CD4-positive, alpha-beta memory T cell (primary cell): Measurements from ENCODE around the gene ZNF184. TPM values are rescaled to one million over a fixed set of nuclear protein-coding genes. Genes with fewer than 3 reads are reported as not detected.
"Not testable (repeated sequence)": the region's sequence is repeated elsewhere in the genome, so short reads cannot be mapped to it uniquely, and the experiment has no call there.

ENCODE experiments used
- CTCF ChIA-PET: fragments of 350-600 bp; sonication (Branson Sonifier 250); formaldehyde crosslinking; loops from one replicate; lab custom pipeline; 2021; ENCODE audit warnings: inconsistent platforms; ENCODE audit not compliant: partially characterized antibody; lab: Charles Lee
- POLR2A ChIA-PET: fragments of 350-600 bp; sonication (Branson Sonifier 250); formaldehyde crosslinking; loops from one replicate; lab custom pipeline; 2021; ENCODE audit not compliant: partially characterized antibody; lab: Charles Lee
- DNase-seq, 5 donors: peaks; one replicate each; pipeline versions ENCODE4 v3.0.0 to v3.0.0-alpha.2; 2020 to 2022; ENCODE audit warnings: mixed read lengths in 1 of 5
- H3K27ac ChIP-seq: one replicate; pipeline ENCODE4 v1.7.0; 2013; ENCODE audit warnings: low read depth, low read length
- H3K27me3 ChIP-seq: 2 replicates; pipeline ENCODE4 v1.7.0; 2013; ENCODE audit warnings: mild to moderate bottlenecking, low read length, moderate library complexity; ENCODE audit not compliant: insufficient read depth
- H3K36me3 ChIP-seq: 2 replicates; pipeline ENCODE4 v1.7.0; 2013; ENCODE audit warnings: mild to moderate bottlenecking, low read length, moderate library complexity; ENCODE audit not compliant: insufficient read depth
- H3K4me1 ChIP-seq: 2 replicates; pipeline ENCODE4 v1.7.0; 2013; ENCODE audit warnings: mild to moderate bottlenecking, low read length, moderate library complexity; ENCODE audit not compliant: insufficient read depth
- H3K4me3 ChIP-seq, 2 donors: one replicate each; pipeline ENCODE4 v1.7.0; 2013; ENCODE audit warnings: low read length in 2 of 2, mild to moderate bottlenecking in 1 of 2
- H3K9me3 ChIP-seq, 2 donors: one replicate each; pipeline ENCODE4 v1.7.0; 2013; ENCODE audit warnings: low read length in 2 of 2, control low read depth in 1 of 2; ENCODE audit not compliant: control insufficient read depth in 1 of 2
- H3K27ac Mint-ChIP-seq, 7 donors: one replicate each; pipeline ENCODE4 v1.8.0; 2020 to 2021; ENCODE audit warnings: mixed read lengths in 7 of 7, mild to moderate bottlenecking in 6 of 7, inconsistent platforms in 3 of 7, moderate library complexity in 3 of 7
- H3K27me3 Mint-ChIP-seq, 2 donors: one replicate each; pipeline ENCODE4 v1.8.0; 2020 to 2021; ENCODE audit warnings: mixed read lengths in 2 of 2
- H3K36me3 Mint-ChIP-seq, 2 donors: one replicate each; pipeline ENCODE4 v1.8.0; 2020 to 2021; ENCODE audit warnings: mixed read lengths in 2 of 2, inconsistent platforms in 1 of 2, mild to moderate bottlenecking in 1 of 2
- H3K4me1 Mint-ChIP-seq, 4 donors: one replicate each; pipeline ENCODE4 v1.8.0; 2020 to 2021; ENCODE audit warnings: mixed read lengths in 4 of 4, mild to moderate bottlenecking in 1 of 4
- H3K4me3 Mint-ChIP-seq, 8 donors: one replicate each; pipeline ENCODE4 v1.8.0; 2020 to 2021; ENCODE audit warnings: mixed read lengths in 8 of 8, mild to moderate bottlenecking in 7 of 8, moderate library complexity in 6 of 8, inconsistent platforms in 3 of 8
- H3K9me3 Mint-ChIP-seq, 8 donors: one replicate each; pipeline ENCODE4 v1.8.0; 2020 to 2021; ENCODE audit warnings: mixed read lengths in 8 of 8, mild to moderate bottlenecking in 5 of 8, inconsistent platforms in 3 of 8, moderate library complexity in 1 of 8
- intact Hi-C: fragments of 100-400 bp; cut with micrococcal nuclease; formaldehyde crosslinking; loops from one replicate; pipeline ENCODE4 v1.15.1; 2023
- polyA plus RNA-seq, 2 donors: library from polyadenylated mRNA; unstranded; fragments of 300-500 nt; fragmentation: Illumina TruSeq; gene quantifications; one replicate each; pipeline ENCODE4 v1.2.3, GENCODE V29; 2021
- total RNA-seq, 2 experiments: library from RNA; stranded (reverse); gene quantifications; one replicate each; pipeline ENCODE4 v1.2.3, GENCODE V29; 2021

ZNF184 gene
- total and polyA plus RNA-seq, 4 experiments from 2014 or later: 4.8 to 17.4 (median 14.0) TPM

GRCh38 chr6:27428966-27429365 is 43.9 kb downstream of the ZNF184 start:
- Histone ChIP-seq H3K27ac (no peak overlapping the region), H3K36me3 (no peaks in the 10 kb centered on the region), H3K27me3 (no peaks in the 10 kb centered on the region), H3K4me3 (no peak overlapping the region), H3K4me1 (no peaks in the 10 kb centered on the region), H3K9me3 (no peaks in the 10 kb centered on the region)
- H3K27ac Mint-ChIP-seq: no peak overlapping the region
- intact Hi-C loops: no loop called here
- H3K9me3 Mint-ChIP-seq: peaks cover 0 to 8% (median 5%) of the 10 kb centered on the region in 8 donors
- no peak for DNase-seq
- no peaks in the 10 kb centered on the region for H3K4me1 Mint-ChIP-seq
- H3K27me3 Mint-ChIP-seq: peaks cover 0 to 9% of the 10 kb centered on the region in 2 donors
- H3K36me3 Mint-ChIP-seq: peaks cover 2 to 3% of the 10 kb centered on the region in 2 donors
- ChIA-PET POLR2A (no interaction called here), CTCF (no interaction called here)
- no peak overlapping the region for H3K4me3 Mint-ChIP-seq

GRCh38 chr6:27428502-27428901 is 44.4 kb downstream of the ZNF184 start:
- H3K36me3 ChIP-seq: no peaks in the 10 kb centered on the region
- Mint-ChIP-seq H3K27me3 (peaks cover 0 to 9% of the 10 kb centered on the region in 2 donors), H3K4me3 (no peak overlapping the region), H3K36me3 (peaks cover 0 to 3% of the 10 kb centered on the region in 2 donors), H3K27ac (no peak overlapping the region), H3K9me3 (peaks cover 0 to 7% (median 5%) of the 10 kb centered on the region in 8 donors), H3K4me1 (no peaks in the 10 kb centered on the region)
- H3K27ac ChIP-seq: no peak overlapping the region
- no peaks in the 10 kb centered on the region for H3K4me1 ChIP-seq
- no peaks in the 10 kb centered on the region for H3K27me3 ChIP-seq
- no peaks in the 10 kb centered on the region for H3K9me3 ChIP-seq
- intact Hi-C loops: no loop called here
- ChIA-PET POLR2A (no interaction called here), CTCF (no interaction called here)
- no peak for DNase-seq
- H3K4me3 ChIP-seq: no peak overlapping the region

GRCh38 chr6:27426045-27426620 is 46.8 kb downstream of the ZNF184 start:
- Mint-ChIP-seq H3K9me3 (peaks cover 0 to 4% (median 2%) of the 10 kb centered on the region in 8 donors), H3K27ac (no peak overlapping the region), H3K36me3 (no peaks in the 10 kb centered on the region), H3K4me1 (no peaks in the 10 kb centered on the region), H3K4me3 (no peak overlapping the region), H3K27me3 (peaks cover 4 to 9% of the 10 kb centered on the region in 2 donors)
- no peak for DNase-seq
- POLR2A ChIA-PET: no interaction called here
- H3K4me3 ChIP-seq: no peak overlapping the region
- CTCF ChIA-PET: interaction anchor here (0.7 kb wide), 1 partner anchor 934 kb away, joined by 4 read pairs; no protein-coding TSS in a partner anchor
- H3K4me1 ChIP-seq: no peaks in the 10 kb centered on the region
- no peaks in the 10 kb centered on the region for H3K36me3 ChIP-seq
- intact Hi-C loops: no loop called here
- no peaks in the 10 kb centered on the region for H3K27me3 ChIP-seq
- H3K27ac ChIP-seq: no peak overlapping the region
- no peaks in the 10 kb centered on the region for H3K9me3 ChIP-seq

- H3K9me3 ChIP-seq, H3K27me3 ChIP-seq, H3K36me3 Mint-ChIP-seq, H3K4me3 Mint-ChIP-seq, H3K27ac Mint-ChIP-seq, intact Hi-C loops, DNase-seq, H3K4me1 ChIP-seq, H3K9me3 Mint-ChIP-seq, CTCF ChIA-PET, H3K4me3 ChIP-seq, H3K36me3 ChIP-seq, POLR2A ChIA-PET, H3K27ac ChIP-seq, H3K4me1 Mint-ChIP-seq: not testable (repeated sequence)
- peaks cover 8 to 16% of the 10 kb centered on the region in 2 donors for H3K27me3 Mint-ChIP-seq
Observed at GRCh38 chr6:27424851-27425250, 48.1 kb downstream of the ZNF184 start.

DNA sequence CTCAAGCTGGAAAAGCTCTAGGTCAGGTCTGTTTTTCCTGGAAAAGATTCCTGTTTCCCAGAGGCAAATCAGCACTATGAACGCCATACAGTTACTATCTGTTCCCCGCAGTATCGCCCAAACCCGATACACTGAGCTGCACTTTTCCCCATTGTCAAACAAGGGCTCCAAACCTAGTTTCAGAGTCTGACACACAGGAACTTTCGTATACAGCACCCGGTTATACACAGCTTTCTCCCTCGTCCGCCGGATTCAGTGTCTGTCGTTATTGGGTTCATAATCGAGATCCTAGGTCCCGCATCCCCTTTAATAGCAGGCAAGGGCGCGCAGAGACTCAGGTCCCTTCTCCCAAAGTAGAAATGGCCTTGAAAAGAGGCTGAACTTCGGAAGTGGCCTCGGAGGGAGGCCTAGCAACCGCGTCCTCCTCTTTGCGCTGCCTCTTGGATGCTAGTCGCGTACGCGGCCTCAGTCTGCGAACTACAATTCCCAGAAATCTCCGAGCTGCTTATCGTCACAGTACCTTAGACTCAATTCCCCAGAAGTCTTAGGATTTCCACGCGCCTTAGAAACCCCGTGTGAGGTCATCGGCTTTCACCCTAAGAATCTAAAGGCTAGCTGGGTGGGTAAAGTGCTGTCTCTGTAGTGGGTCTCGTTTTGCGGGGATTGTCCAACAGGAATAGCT is 50.1 kb downstream of the ZNF184 start:
- Mint-ChIP-seq H3K4me3 (no peak overlapping the region), H3K36me3 (no peaks in the 10 kb centered on the region), H3K27me3 (peaks cover 15 to 16% of the 10 kb centered on the region in 2 donors), H3K4me1 (no peaks in the 10 kb centered on the region), H3K27ac (no peak overlapping the region), H3K9me3 (peaks cover 0 to 4% (median 0%) of the 10 kb centered on the region in 8 donors)
- DNase-seq: no peak
- Histone ChIP-seq H3K9me3 (no peaks in the 10 kb centered on the region), H3K27ac (no peak overlapping the region), H3K36me3 (no peaks in the 10 kb centered on the region), H3K27me3 (no peaks in the 10 kb centered on the region), H3K4me3 (no peak overlapping the region), H3K4me1 (no peaks in the 10 kb centered on the region)
- POLR2A ChIA-PET: interaction anchor here (0.6 kb wide), 1 partner anchor 575 kb away, joined by 4 read pairs; no protein-coding TSS in a partner anchor
- intact Hi-C loops: no loop called here
- CTCF ChIA-PET: no interaction called here

DNA sequence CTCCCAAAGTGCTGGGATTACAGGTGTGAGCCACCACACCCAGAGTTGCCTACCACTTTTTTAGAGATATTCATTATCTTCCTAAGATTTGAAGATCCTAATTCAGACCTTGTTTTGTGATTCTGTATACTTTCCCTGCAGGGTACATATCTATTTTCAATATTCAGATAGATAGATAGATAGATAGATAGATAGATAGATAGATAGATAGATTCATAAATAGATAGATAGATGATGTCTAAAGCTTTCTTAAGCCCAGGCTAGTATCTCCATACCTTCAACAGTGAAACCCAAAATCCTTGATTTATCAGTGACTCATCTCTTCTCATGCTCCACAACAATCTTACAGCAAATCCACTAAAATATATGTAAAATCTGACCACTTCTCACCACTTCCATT is 53.5 kb downstream of the ZNF184 start:
- no peaks in the 10 kb centered on the region for H3K4me1 ChIP-seq
- CTCF ChIA-PET: no interaction called here
- H3K4me3 ChIP-seq: no peak overlapping the region
- DNase-seq: no peak
- POLR2A ChIA-PET: no interaction called here
- no peak overlapping the region for H3K27ac Mint-ChIP-seq
- H3K9me3 Mint-ChIP-seq: peaks cover 0 to 4% (median 0%) of the 10 kb centered on the region in 8 donors
- peaks cover 20 to 21% of the 10 kb centered on the region in 2 donors for H3K27me3 Mint-ChIP-seq
- no peaks in the 10 kb centered on the region for H3K36me3 ChIP-seq
- H3K27me3 ChIP-seq: no peaks in the 10 kb centered on the region
- no peaks in the 10 kb centered on the region for H3K4me1 Mint-ChIP-seq
- no peaks in the 10 kb centered on the region for H3K36me3 Mint-ChIP-seq
- no peak overlapping the region for H3K4me3 Mint-ChIP-seq
- no peaks in the 10 kb centered on the region for H3K9me3 ChIP-seq
- no peak overlapping the region for H3K27ac ChIP-seq
- intact Hi-C loops: no loop called here

DNA sequence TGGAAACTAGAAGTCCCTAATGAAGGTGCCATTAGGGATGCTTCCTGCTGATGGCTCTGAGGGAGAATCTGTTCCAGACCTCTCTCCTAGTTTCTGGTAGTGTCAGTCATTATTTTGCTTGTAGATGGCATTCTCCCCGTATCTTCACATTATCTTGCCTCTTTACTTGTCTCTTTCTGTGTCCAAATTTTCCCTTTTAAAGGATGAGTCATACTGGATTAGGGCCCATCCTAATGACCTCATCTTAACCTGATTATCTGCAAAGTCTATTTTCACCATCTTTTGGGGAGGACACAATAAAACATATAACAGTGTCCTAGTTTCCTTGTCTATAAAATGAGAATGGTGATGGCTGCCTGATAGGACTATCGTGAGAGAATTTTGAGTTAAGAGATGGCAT is 57.0 kb downstream of the ZNF184 start:
- Histone ChIP-seq H3K36me3 (no peaks in the 10 kb centered on the region), H3K9me3 (no peaks in the 10 kb centered on the region), H3K27me3 (no peaks in the 10 kb centered on the region), H3K4me1 (no peaks in the 10 kb centered on the region), H3K27ac (no peak overlapping the region), H3K4me3 (no peak overlapping the region)
- DNase-seq: no peak
- Mint-ChIP-seq H3K36me3 (no peaks in the 10 kb centered on the region), H3K4me3 (no peak overlapping the region), H3K27ac (no peak overlapping the region), H3K4me1 (no peaks in the 10 kb centered on the region), H3K27me3 (peaks cover 14 to 17% of the 10 kb centered on the region in 2 donors), H3K9me3 (peaks cover 0 to 2% (median 0%) of the 10 kb centered on the region in 8 donors)
- intact Hi-C loops: no loop called here
- ChIA-PET CTCF (no interaction called here), POLR2A (no interaction called here)
